GM12892 (cell line): ENCODE results near the gene PCAT7.

ENCODE experiments used
- POLR2A ChIP-seq: IDR thresholded peaks from 2 replicates; pipeline ENCODE4 v1.6.1; 2011; ENCODE audit warnings: low read depth, low read length, control low read depth
- POLR2AphosphoS5 ChIP-seq: IDR thresholded peaks from 2 replicates; pipeline ENCODE4 v1.6.1; 2011; ENCODE audit warnings: low read depth, low read length, control low read depth
- TAF1 ChIP-seq: IDR thresholded peaks from 2 replicates; pipeline ENCODE4 v1.6.1; 2011; ENCODE audit warnings: low read depth, mild to moderate bottlenecking, control low read depth, low read length, borderline replicate concordance

- no peak for TF ChIP-seq POLR2A
- TF ChIP-seq TAF1 = no peak
- no peak for TF ChIP-seq POLR2AphosphoS5
Observed at GRCh38 chr9:94554078-94554438, 825 bp upstream of the PCAT7 start.
